T-helper 2 cell (primary cell): ENCODE measurements around the gene RNF31.
A peak's percentile ranks its signal among the peaks of the same experiment; 100 is the strongest.

Source experiments
- DNase-seq, 5 experiments: peaks; one replicate each; pipeline versions ENCODE4 v3.0.0 to v3.0.0-alpha.2; 2012 to 2022

RNF31 gene

GRCh38 chr14:24159777-24160498, 12.6 kb downstream of the RNF31 start:
- DNase-seq = no peak

DNA sequence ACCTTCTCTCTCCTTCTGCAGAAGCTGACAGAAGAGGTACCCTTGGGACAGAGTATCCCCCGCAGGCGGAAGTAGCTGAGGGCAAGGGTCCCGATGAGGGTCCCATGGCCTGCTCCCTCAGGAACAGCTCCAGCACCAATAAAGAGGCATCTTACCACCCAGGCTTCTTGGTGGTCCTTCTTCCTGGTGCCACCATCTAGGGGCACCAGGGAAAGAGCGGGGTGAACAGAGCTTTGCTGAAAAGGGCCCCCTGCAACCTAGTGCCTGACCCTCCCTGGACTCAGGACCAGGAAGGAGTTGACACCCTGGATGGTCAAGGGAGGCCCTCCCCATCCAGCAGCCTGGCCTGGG, 13.2 kb downstream of the RNF31 start:
- no peak for DNase-seq

GRCh38 chr14:24160850-24161804, 13.8 kb downstream of the RNF31 start, which contains the start of gene IRF9:
Gene IRF9, plus strand, starts transcription at chr14:24161265. Its CDS starts 880 bp downstream, at chr14:24162145.
- peak; percentile 90 to 98 (median 93) for DNase-seq

GRCh38 chr14:24162093-24162492, 14.8 kb downstream of the RNF31 start:
- DNase-seq = peak in 1 of 5 experiments; percentile 37

- no peak for DNase-seq
Observed at GRCh38 chr14:24164518-24164991, 17.3 kb downstream of the RNF31 start.

- no peak for DNase-seq
Observed at GRCh38 chr14:24165785-24166184, 18.5 kb downstream of the RNF31 start.

- no peak for DNase-seq
Observed at GRCh38 chr14:24167469-24168114, 20.3 kb downstream of the RNF31 start.

DNA sequence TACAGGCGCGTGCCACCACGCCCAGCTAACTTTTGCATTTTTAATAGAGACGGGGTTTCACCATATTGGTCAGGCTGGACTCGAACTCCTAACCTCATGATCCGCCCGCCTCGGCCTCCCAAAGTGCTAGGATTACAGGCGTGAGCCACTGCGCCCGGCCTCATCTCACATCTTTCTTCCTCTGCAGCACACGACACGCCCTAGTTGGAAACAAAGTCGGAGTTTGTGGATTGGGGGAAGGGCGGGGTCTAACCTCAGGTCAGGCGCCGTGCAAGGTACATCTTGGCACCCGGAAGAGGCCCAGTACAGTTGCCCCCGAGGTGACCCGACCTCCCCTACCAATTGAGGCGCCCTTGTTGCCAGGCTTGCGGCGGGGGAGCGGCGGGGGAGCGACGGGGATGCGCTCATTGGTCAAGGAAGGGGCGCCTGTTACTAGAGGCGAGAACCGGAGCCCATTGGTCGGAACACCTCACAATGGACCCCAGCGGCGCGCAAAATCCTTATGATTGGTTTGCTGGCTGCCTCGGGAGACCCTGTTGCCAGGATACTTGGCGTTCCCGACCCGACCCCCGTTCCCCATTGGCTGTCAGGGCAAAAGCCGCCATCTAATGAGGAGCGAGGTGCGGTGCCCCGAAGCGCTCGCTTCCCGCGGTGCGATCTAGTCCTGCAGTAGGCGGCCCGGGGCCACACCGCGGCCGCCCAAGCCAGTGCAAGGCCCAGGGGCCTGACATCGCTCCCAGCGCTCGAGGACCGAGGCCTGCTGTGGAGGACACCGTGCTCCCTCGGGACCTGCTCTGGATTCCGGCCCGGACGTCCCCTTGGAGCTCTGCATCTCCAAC, 24.3 kb downstream of the RNF31 start, which contains the start of gene REC8:
Gene REC8 (plus strand): TSS at position 659 of the 839 bp plus-strand sequence. CDS start 473 bp downstream, outside the sequence.
- DNase-seq = peak; percentile 41 to 81 (median 67)

DNA sequence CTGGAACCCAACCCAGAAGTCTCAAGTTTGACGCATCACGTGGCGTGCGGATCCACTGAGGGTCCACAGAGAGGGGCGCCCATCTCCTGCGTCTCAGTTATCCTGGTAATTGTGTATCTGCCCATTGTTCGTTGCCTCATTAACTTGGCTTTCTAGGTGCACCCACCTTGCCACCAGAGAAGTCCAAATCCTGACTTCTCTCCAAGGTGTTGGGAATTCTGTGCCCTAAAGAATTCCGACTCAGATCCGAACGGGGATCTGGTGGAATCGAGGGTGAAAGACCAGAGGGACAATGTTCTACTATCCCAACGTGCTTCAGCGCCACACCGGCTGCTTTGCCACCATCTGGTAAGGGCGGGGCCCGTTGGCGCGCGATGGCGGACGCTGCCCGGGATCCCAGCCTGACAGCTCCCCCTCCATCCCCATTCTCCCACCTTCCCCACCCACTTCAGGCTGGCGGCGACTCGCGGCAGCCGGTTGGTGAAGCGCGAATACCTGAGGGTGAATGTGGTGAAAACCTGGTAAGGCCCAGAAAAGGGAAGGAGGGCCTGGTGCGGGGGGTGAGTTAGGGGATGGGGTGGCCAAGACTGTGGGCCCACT, 25.1 kb downstream of the RNF31 start:
- no peak for DNase-seq

DNA sequence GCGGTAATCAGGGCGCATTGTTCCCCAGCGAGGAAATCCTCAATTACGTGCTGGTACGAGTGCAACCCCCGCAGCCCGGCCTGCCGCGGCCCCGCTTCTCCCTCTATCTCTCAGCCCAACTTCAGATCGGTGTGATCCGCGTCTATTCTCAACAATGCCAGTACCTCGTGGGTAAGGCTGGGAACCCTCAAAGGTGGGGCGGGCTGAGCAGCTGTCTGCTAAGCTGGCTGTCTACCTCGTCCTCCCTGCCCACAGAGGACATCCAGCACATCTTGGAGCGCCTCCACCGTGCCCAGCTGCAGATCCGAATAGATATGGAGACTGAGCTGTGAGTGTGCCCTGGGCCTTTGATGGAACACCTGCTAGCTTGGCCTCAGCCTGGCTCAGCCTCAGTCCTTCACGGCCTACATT, 25.6 kb downstream of the RNF31 start:
- DNase-seq = no peak

DNA sequence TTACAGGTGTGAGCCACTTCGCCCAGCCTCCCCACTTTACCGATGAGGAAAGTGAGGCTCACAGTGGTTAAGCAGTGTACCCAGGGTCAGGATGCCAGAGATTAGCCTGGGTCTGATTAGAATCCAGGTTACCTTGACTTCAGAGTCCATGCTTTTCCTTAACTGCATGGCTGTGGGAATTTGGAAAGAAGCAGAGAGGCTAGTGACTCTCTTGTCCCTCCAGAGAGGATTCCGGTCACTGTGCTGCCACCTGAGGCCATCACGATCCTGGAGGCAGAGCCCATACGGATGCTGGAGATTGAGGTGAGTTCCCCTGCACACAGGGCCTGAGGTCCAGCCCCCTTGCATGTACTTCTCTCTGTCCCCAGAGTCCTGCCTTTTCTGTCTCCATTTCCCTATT, 29.3 kb downstream of the RNF31 start:
- DNase-seq = no peak

GRCh38 chr14:24177041-24177825, 29.9 kb downstream of the RNF31 start:
- no peak for DNase-seq

GRCh38 chr14:24177891-24178290, 30.6 kb downstream of the RNF31 start:
- DNase-seq = no peak

DNA sequence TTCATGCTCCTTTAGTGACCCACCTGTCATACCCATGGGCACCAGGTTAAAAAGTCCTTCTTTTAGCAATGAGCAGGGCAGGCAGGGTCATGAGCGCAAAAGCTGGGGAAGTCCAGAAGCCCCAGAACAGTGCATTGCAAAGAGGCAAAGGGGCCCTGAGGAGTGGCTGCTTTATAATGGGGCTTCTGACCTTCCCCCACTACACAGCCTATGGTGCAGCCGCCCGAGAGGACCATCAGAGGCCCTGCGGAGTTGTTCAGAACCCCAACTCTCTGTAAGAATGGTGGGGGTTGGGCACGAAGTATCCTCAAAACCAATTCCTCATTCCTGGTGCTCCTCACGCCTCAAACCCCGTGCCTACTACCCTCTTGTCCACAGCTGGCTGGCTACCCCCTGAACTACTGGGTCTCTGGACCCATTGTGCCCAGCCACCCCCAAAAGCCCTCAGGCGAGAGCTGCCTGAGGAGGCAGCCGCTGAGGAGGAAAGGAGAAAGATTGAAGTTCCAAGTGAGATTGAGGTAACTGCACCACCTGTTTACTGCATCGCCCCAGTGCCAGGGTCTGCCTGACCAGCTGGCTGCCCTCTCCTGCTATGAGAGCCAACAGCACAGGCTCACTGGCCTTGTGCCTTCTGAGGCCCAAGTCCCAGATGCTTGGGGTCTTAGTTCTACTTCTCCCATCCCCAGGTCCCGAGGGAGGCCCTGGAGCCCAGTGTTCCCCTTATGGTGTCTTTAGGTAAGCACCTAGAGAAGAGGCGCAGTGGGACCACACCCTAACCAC, 31.3 kb downstream of the RNF31 start:
- no peak for DNase-seq

DNA sequence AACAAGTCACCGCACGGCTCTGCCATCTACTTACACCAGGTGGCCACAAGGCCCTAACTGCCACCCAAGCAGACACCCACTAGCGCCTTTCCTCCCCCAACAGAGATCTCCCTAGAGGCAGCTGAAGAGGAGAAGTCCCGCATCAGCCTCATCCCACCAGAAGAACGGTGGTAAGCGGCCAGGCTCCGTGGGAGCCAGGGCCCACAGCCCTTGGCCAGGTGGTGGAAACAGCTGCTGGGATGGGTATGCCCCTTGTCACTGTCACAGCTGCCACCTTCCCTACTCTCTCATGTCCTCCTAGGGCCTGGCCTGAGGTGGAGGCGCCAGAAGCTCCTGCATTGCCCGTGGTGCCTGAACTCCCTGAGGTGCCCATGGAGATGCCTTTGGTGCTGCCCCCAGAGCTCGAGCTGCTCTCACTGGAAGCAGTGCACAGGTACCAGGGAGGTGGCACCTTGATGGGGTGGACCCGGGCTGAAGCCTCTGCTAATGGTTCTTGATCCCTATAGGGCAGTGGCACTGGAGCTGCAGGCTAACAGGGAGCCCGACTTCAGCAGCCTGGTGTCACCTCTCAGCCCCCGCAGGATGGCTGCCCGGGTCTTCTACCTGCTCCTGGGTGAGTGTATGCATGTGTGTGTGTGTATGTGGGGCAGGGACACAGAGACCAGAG, 32.1 kb downstream of the RNF31 start:
- no peak for DNase-seq

DNA sequence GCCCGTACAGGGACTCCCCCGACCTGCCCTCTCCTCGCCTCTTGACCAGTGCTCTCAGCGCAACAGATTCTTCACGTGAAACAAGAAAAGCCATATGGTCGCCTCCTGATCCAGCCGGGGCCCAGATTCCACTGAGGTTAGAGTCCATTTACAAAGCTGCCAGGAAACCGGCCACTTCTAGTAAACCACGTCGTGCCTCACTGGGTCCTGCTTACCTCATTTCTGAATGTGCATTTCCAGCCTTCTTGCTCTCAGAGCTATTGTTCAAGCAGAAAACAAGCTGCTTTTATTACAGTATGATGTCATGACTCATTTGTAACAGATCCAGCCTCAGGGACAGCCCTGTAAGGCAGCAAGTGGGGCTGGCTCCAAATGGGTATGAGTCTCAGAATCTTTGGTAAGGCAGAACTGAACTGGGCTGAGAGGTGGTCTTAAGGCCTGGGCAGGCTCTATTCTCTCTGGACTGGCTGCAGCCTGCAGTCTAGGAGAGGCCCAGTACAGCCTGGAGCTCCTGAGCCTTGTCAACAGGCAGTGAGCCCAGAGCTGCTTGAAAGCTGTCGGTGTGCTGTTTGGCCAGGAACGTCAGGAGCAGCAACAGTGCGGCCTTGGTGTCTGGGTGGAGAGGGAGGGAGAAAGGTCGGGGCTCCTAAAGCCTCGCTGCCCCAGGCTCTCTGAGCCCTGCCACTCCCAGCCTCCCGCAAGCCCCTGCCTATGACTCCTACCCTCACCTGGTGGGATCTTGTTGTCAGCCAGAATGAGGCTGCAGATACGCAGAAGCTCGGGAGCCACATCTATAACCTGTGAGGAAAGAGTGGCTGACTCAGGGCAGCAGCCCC, 32.9 kb downstream of the RNF31 start:
- no peak for DNase-seq

DNA sequence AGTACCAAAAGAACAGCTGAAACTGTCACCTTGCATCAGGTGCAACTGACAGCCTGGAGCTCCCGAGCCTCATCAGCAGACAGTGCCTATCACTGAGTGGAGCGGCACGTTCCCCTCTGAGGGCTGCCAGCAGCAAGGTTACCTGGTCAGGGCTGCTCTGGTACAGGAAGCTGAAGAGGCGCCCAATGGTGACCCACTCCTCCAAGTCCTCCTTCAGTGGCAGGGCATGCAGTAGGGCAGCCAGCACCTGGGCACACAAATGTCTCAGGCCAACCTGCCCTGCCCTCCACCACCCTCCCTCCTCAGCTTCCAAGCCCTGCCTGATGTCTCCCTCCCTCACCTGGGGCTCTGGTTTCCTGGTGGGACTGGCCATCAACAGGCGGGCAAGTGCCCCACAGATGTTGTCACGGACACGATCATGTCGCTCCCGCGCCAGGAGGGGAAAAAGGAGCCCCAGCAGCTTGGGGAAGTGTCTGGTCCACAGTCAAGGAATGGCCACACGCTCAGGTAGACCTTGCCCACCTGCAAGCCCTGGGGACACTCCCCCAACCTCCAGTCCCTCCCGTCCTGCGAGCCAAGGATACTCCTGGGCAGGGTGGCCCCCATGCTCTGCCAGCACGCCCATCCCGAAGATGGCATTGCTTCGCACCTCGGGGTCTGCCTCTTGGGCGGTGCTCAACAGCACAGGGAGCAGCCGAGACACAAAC, 34.2 kb downstream of the RNF31 start:
- no peak for DNase-seq
